ENCODE measurements around the gene PRKAG2.

GRCh38 chr7:151642746-151643145 is 234.2 kb downstream of the PRKAG2 start:
- TF ChIP-seq EZH2 (IDR thresholded peaks at IDR 0.05) = no peak
- TF ChIP-seq POLR2AphosphoS5 (IDR thresholded peaks at IDR 0.05; ENCODE audit: borderline replicate concordance, low read depth, low read length) = no peak

Data from SK-N-MC (cell line).